Limb (tissue), 2 donors: ENCODE results near the gene TFIP11.

Experiments used
- DNase-seq, 2 donors: peaks; one replicate each; pipeline ENCODE4 v3.0.0-alpha.2; 2016; ENCODE audit errors: extremely low spot score in 2 of 2

TFIP11 gene

DNA sequence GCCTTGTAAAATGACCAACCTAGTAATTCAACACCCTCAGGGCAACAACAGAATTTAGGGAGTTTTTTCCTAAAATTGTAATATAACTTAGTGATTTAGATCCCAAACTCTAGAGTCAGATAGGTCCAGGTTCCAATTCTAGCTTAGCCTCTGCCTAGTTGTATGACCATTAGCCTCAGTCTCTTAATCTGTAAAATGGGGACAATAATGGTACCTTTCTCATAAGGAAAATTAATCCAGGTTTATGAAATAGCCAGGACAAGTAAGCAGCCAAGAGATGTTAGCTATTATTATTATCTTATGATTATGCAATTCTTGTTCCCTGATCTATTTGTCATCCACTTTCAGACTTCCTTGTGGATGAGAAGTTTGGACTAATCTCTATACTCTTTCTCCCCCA, 4.1 kb downstream of the TFIP11 start:
- DNase-seq = no peak

- no peak for DNase-seq
These were observed 8.5 kb downstream of the TFIP11 start for GRCh38 chr22:26503758-26504157.

GRCh38 chr22:26502688-26503561, 9.3 kb downstream of the TFIP11 start:
- peak; percentile 21 to 40 for DNase-seq

GRCh38 chr22:26501996-26502395, 10.3 kb downstream of the TFIP11 start:
- no peak for DNase-seq

DNA sequence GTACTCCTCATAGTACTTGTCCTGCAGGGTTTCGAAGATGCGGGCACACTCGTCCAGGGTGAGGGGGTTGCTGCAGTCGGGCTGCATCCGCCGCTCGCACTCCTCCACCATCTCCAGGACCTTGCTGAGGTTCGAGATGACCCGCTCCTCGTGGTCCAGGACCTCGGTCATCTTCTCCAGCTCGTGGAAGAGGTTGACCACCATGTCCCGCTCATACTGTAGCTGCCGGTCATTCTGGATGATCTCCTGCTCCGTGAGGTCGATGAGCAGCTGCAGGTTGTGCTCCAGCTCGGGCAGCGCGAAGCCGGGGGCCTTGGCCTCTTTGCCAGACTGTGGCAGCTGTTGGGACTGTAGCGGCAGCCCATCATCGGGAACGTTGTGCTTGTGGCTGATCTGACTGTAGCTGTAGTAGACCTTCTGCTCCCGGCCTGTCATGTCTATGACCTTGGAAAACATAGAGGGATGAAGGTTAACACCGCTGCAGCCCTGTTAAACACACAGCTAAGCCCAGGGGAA, 13.0 kb downstream of the TFIP11 start:
- no peak for DNase-seq

DNA sequence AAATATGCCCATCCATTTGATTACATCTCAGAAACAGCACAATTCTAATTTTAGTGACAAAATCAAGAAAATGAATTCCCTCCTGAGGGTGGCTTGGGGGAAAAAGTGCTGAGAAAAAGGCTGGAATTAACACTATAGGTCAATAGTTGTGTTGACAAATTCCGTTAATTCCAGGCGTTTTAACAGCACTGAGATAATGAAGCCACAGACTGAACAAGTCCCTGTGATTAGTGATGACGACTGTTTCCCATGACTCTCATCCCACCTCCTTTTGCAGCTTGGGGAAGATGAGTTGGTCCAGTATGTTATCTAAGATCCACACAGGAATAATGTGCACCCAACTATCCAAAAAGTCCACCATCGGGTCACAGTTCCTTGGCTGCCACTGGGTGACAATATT, 15.8 kb downstream of the TFIP11 start:
- no peak for DNase-seq

- no peak for DNase-seq
These were observed 17.8 kb downstream of the TFIP11 start for GRCh38 chr22:26494506-26494905.

DNA sequence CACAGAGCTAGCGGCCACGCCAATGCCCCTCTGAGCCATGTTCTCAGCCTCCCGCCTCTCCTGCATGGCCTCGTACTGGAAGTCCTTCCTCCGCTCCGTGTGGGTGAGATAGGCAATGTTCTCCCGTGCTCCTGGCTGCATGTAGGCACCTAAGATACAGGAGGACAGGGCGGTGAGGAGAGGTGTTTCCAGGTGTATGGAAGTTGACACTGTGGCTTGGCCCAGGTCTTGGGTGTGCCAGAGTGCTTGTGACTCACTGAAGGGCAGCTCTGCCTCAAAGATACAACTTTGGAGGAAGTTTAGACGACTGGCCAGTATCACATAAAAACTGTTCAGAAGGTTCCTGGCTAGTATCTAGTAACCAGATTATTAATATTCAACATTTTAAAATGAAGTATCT, 20.1 kb downstream of the TFIP11 start:
- DNase-seq = no peak

DNA sequence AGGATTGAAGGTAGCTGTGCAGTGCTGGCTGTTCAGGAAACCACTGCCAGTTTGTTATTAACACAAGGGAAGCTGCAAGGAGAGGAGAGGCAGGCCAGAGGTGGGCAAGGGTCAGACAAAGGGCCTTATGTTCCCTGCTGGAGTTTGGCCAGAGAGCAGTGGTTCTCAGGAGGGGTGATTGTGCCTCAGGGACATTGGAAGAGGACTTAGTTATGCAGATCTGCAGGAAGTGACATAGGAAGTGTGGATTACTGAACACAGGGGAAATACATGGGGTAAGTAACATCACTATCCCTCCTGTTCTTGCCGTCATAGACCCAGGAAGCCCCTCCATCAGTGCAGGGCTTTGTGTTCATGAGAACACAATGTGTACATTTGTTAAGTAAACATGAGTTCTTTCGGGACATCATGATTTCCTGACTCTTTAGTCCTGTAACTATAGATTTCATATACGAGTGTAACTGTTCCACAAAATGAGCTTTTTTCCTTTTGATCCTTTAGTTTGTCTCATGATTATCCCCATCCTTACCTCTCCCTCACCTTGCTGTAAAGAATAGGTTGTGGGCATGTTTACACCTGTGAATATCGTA, 22.7 kb downstream of the TFIP11 start:
- no peak for DNase-seq

- DNase-seq = no peak
These were observed 24.3 kb downstream of the TFIP11 start for GRCh38 chr22:26487996-26488395.

- no peak for DNase-seq
These were observed 25.9 kb downstream of the TFIP11 start for GRCh38 chr22:26486394-26486793.

GRCh38 chr22:26485806-26486390, 26.4 kb downstream of the TFIP11 start:
- DNase-seq = no peak

- DNase-seq = no peak
These were observed 27.3 kb downstream of the TFIP11 start for GRCh38 chr22:26485013-26485412.

DNA sequence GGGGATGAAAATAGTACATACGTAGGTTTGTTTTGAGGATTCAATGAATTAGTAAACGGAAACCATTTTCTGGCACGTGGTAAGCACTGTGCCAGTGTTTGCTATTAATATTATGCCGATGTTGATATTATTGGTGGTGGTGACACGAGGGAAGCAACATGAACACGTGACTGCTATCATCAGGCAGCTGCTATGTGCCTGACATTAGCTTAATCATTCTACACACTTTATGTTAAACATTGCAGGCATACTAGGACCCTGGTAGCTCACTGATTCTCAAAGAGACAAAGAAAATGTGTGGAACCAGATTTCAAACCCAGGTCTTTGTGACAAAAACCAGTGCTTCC, 27.9 kb downstream of the TFIP11 start:
- no peak for DNase-seq

- DNase-seq = peak; percentile 92 to 96
These were observed 28.6 kb downstream of the TFIP11 start, which contains the start of the genes HPS4 and SRRD for GRCh38 chr22:26483439-26484359. Gene HPS4, minus strand, starts transcription at chr22:26483783. Its CDS starts 2,021 bp downstream, at chr22:26481762. Gene SRRD, plus strand, starts transcription at chr22:26483877. Its CDS starts 14 bp downstream, at chr22:26483891.

- no peak for DNase-seq
These were observed 29.2 kb downstream of the TFIP11 start for GRCh38 chr22:26483043-26483438.

GRCh38 chr22:26482161-26482560, 30.1 kb downstream of the TFIP11 start:
- DNase-seq = no peak

DNA sequence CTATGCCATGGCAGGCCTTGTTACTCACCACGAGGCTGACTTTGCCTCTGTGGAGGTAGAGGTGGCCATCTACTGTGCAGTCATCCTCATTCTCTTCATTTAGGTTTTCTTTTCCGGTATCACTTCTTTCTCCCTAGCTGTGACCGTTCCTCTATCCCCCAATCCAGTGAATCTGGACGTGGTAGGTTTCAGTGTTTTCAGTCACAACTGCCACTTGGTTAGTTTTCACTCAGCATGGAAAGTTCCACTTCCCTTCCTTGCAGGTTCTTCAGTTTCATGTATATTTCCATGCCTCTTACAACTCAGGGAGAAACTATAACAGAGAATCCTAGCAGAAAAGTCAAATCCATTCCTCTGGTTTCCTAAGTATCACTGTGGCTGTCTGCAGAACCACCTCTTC, 30.6 kb downstream of the TFIP11 start:
- DNase-seq = no peak

- DNase-seq = no peak
These were observed 31.1 kb downstream of the TFIP11 start for GRCh38 chr22:26481112-26481693.

- DNase-seq = no peak
These were observed 31.7 kb downstream of the TFIP11 start for GRCh38 chr22:26480611-26480932.
